ENCODE measurements around the gene PSMD6.

The PSMD6 gene

DNA sequence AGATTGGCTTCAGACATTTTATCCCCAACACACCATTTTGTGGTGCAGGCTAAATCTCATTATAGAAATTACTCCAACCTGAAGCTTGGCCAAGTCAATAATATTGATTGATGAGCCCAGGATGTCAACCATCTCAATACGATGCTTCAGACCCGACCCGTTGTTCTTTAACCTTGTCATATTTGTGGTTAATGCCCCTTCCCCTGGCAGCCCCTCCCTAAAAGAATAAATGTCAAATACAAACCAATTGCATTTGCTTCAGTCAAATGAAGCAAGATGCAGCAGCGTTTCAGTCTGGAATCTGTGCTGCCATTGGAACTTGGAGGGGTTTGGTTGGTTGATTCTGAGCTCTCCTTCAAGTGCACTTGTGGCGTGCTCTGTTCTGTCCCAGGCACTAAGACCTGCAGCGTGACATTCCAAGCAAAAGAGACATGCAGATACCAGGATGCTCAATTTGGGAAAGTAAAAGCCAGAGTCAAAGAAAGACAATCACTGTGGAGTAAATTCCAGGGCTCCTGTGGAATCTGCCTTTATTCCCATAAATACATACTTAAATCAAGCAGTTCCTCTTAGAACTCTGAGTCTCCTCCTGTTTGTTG lies 23.8 kb upstream of the PSMD6 start:
- no peak for DNase-seq

DNA sequence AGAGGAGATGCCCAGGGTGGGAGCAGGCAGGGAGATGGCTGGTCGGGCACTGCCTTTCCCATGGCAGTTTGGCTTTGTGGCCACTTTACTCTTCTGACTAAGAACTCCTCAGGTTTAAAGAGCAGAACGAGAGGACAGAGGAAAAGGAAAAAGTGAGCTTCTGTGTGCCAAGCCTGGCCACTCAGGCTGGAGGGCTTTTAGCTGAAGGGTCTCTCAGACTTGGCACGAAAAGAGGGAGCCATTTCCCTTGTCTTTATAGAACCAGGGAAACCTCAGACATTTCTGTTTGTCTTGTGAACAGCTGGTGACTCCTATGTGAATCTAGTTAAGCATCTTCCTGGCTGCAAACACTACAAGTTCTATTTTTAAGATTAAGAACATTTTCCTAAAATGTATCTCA lies 23.3 kb upstream of the PSMD6 start:
- DNase-seq: no peak

DNA sequence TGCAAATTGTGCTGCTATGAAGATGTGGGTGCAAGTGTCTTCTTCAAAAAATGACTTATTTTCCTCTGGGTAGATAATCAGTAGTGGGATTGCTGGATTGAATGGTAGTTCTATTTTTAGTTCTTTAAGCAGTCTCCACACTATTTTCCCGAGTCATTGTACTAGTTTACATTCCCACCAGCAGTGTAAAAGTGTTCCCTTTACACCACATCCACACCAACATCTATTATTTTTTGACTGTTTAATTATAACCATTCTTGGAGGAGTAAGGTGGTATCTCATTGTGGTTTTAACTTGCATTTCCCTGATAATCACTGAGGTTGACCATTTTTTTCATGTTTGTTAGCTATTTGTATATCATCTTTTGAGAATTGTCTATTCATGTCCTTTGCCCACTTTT lies 19.7 kb upstream of the PSMD6 start:
- DNase-seq: no peak

DNA sequence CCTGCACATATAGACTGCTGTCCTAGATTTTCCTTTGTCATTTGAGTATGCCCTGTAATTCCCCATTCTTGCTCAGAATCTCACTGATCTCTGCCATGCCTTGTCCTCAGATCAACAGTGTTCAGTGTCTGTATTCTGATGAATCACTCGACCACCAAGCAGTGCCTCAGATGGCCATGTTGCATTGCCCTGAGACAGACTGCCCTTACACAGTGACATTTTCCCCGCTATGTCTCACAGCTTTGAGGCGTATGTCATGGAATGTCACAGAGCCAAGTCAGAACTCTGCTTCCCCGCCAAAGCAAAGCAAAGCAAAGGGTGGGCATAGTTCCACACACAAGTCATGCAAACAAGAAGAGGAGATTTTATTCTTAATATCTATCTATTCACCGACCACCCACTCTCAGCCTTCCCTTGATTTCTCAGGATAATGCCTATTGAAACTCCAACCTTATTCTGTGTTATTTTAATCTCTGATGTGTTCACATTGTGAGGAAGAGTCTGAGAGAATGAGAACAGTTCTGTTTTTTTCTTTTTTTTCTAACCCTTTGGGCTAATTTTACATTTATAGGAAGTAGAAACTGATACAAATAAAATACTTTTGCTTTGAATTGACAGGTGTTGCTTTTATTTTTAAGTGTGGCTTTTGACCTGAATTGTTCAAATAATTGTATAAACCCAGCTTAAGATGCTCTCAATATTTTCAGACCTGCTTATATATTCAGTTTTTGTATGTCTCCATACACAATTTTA lies 16.9 kb upstream of the PSMD6 start:
- no peak for DNase-seq

DNA sequence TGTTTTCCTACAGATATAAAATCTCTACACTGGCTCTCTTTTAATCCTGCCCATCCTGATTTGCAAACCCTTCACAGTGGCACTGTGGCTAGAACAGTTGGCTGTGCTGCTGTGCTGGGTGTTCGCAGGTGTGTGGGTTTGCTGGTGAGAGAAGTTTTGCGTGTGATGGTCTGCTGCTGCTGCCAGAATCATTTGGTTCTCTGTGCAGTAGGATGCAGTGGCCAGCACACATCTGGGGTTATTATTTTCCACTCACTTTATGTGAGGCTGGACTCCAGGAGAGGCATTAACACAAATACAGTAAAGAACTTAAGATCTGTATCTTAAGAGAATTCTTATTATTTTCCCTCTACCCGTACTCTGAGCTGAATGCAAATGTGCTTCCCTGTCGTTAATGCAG lies 16.0 kb upstream of the PSMD6 start:
- no peak for DNase-seq

DNA sequence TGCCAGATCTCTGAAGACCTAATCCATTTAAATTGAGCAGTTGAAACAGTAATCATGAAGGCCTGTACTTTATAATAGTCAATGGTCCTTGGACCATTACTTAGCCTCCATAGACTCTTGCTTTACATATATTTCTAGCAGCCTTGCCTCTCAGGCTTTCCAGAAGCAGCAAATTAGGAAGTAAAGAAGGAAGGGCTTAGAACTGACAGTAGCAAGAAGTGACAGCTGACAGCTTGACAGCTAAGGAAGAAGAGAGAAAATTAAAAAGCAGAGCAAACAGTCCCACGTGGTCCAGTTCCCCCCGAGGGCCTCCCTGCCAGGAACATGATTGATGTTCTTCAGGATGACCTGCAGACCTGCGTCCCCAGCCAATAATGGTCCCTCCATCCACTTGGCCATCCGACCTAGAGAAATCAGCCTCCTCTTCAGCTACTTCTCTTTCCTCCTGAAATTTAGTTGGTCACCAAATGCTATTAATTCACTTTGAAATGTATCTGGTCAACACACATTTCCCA lies 15.0 kb upstream of the PSMD6 start:
- no peak for DNase-seq

DNA sequence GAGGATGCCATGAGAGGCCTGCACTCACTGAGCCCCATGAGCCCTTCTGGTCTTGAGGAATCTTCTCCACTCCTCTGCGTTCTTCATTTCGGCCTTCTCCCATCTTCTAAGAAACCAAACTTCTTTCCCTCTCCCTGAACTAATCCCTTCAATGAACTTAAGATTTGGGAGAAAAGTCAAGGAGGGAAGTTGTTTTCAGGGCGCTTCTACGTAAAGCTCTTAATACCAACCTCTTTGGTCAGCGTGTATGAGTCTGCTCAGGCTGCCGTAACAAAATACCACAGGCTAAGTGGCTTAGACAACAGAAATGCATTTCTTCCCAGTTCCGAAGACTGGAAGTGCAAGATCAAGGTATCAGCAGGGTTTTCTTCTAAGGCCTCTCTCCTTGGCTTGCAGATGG lies 13.8 kb upstream of the PSMD6 start:
- no peak for DNase-seq

DNA sequence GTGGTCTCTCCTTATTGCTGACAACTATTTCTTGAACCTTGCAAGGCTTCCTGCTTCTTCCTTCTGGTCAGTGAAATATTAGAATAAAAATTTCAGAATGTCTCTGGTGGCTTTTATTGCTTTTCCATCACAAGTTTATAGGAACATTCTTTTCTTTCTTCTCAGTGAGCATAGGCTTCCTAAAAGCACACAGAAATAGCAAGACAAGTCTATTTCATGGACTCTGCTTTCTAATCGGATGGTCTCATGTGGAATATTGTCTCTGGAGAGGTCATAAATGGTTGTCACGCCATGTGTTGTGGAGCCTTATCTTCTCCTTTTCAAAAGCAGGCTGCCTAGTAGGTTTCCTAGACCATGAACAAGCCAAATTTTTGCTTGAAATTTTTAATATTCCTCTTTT lies 9.8 kb upstream of the PSMD6 start:
- no peak for DNase-seq

DNA sequence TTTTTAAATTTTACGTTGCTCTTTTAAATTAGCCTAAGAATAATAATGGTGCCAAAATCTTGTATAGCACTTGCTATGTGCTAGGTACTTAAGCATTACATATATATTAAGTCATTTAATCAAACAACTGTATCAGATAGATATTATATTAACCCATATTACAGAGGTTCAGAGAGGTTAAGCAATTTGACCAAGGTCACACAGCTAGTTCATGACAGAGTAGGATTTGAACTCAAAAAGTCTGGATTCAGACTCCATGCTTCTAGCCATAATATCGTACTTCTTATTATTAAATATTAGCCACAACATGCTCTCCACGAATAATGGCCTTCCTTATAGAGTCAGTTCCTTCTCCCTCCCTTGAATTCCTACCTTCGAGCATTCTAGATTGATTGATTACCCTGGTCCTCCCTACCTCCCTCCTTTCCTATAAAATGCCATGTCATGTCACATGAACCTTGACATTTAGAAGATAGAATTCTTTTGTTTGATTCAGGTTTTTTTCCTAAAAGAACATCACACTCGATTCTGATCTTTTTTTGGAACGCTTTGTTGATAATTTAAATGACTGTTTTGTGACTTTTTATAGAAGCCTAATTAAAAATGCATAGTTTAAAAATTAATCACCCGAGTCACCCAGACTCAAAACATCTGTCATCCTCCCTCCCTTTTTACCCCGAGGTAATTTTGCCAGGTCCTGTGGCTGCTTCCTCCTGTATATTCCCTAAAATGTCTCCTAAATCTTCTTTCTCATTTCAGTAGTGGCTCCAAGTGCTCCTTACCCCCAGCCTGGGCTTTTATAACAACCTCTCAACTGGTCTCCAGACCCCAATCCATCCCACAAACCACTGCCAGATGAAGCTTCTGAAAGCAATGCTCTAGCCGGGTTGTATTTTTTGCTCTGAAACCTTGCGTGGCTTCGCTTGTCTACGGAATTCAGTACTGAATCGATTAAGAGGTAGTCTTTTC lies 8.5 kb upstream of the PSMD6 start:
- DNase-seq: no peak

DNA sequence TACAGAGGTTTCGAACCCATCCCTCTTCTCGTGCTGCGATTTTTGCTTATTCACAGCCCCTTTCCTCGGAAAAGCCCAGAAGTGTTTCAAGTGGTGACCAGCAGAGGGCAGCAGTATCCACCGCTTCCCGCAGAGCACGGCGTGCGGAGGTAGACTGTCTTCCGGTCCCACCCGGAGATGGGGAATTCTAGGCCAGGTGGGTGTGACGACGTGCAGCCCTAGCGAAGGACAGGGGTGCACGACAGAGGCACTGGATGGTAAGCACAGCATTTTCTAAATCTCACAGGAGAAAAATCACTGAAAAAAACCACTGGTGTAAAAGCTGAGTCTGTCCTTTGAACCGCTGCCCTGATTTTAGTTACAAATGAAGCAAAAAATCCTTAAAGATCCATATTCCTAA lies 7.4 kb upstream of the PSMD6 start:
- DNase-seq: peak in 53 of 58 donors; percentile 16 to 75 (median 42)

DNA sequence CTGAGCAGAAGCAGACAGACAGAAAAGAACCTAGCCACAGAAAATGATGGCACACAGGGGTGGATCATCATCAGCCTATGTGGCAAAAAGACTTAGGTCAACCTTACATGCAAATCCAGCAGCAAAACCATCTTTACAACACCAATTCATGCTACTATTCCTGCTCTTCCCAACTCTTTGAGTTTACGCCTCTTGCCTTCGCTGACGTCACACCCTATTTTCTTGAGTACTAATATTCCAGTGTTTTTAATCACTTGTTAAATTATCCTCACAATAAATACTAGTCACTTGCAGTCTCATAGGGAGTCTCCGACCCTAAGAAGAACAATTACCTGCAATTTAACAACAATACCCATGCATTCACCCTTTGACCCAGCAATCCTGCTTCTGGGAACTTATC lies 6.0 kb upstream of the PSMD6 start:
- DNase-seq: no peak

DNA sequence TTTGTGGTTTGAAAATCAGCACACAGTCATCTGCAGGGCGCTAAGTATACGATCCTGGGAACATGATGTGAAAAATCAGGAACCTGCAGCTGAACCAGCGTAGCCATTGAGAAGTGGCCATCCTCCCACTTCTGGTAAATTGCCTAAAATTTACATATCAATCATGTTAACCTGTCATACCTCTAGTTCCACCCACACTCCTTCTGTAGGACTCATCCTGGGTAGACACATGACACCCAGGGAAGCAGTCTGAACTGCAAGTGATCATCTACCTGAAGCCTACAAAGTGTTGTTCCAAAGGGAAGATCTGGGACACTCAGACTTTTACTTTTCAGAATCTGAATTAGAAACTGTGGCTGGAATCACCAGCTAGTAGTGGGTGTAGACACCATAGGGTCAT lies 5.5 kb upstream of the PSMD6 start:
- no peak for DNase-seq

DNA sequence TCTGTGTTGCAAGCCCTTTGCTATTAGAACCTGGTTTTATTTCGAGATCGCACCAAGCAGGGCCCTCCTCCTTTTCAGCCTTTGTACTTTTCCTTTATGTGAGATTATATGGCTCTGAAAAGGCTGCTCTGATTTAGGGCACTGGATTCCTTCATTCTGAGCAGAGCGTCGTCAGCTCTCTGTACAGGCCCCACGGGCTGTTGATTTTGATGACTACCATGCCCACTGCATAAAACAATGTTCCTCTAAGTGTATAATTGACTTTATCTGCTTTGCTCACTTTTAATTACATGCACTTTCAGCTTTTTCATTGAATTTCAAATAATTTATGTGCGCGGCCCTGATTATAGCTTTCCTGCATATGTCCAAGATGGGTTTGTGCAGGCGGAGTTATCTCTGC lies 4.4 kb upstream of the PSMD6 start:
- no peak for DNase-seq

DNA sequence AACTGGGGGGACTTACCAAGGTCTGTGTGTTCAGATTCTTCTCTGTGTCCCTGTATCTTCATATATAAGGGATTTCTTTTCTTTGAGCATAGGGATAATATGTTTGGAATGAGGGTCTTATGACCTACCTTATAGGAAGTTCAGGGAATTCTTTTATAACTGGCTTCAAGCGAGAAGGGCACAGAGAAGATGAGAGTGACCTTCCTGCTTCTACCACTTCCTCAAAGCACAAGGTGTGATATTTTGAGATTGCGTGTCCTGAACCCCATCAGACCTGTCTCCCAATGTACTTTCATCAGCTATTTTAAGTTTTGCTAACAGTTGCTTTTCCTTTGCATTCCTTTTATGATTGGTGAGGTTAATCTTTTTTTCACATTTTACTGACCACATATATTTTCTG lies 3.1 kb upstream of the PSMD6 start:
- no peak for DNase-seq

DNA sequence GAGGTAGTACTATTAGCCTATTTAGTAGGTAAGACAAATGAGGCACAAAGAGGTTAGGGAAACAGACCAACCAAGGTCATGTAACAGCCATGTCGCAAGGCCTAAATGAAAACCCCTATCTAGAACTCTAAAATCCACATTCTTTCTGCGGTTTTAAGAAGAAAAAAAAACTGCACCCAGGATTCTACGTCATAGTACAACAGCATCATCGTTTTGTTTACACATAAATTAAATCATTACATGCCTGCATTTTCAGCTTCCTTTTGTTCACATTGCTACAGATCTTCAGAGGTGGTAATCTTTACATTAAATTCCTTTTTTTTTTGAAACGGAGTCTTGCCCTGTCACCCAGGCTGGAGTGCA lies 548 bp upstream of the PSMD6 start:
- DNase-seq: no peak

DNA sequence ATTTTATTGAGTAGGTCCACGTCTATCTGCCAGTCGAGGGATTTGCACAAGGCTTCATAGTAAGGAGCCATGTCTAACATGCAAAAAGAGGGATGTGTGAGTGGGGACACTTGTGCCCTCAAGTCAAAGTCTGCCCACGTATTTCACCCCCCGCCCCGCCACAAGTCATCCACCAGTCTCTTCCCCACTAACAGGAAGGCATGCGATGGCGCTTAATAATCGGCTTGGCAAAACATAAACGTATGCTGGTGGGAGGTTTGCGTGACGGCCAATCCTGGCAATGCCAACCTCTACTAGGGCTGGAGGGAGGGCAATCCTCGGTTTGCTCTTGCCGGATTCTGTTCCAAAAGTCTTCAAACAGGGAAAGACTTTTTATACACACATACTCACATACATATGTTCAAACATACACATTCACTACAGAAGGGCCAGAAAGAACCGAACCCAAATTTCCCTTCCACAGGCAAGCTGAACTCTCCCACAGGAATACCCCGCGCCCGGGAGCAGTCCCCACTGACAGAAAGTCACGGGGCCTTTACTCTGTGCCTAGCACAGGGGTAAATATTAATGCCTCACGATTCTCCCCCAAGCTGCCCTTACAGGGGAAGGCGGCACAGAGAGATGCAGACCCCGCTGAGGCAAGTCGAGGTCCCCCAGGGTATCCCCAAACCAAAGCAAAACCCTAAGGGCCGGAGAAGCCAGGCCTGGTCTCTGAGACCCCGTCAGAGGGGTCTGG lies 675 bp downstream of the PSMD6 start:
- DNase-seq: peak in 2 of 58 donors; percentile 24 to 29

DNA sequence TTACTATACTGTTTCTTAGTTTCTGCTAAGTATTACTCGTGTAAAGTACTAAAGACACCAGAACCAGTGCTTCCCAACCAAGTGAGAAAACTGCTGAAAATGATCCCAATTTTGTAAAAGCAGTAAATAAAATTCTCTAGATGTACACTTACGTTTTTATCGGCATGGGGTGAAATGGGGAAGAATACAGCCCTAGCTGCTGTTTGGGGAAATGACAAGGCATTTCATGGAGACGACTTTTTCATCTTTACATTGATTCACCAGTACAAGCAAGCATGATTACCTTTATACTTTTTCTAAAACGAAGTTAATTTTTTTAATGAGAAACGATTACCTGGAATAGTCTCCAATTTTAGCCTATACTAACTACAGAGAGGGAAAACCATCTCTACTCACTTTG lies 1.4 kb downstream of the PSMD6 start:
- DNase-seq: no peak

DNA sequence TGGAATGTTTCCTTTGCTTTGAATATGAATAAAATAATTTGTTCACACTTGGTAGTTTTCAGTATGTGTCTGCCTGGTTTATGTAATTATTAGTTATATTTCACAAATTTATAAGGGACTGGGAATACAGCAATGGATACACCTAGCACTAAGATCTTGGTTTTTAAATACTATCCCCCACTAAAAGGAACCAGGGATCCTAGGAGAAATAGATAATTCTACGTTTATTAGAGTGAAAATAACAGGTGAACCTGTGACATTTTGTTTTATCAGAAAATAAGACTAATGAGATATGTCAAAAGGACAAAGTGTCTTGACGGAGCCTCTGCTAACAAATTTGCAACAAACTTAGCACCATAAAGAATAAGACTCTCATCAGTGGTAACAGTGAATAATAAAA lies 3.4 kb downstream of the PSMD6 start:
- no peak for DNase-seq

DNA sequence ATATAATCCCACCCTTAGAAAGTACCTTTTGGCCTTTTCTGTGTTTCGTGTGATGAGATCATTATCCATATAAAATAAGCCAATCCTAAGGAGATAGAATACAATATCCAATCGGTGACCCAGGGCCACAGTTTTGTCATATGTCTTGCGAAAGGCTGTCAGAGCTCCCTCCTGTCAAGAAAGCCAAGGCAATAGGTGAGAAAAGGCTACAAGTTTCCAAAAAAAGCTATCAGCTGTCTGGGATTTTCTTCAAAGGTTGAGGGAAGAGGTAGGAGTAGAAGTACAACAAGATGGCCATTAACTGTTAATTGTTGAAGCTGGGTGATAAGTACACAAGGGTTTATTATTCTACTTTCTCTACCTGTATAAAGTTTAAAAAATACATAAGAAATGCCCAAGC lies 4.0 kb downstream of the PSMD6 start:
- DNase-seq: no peak

DNA sequence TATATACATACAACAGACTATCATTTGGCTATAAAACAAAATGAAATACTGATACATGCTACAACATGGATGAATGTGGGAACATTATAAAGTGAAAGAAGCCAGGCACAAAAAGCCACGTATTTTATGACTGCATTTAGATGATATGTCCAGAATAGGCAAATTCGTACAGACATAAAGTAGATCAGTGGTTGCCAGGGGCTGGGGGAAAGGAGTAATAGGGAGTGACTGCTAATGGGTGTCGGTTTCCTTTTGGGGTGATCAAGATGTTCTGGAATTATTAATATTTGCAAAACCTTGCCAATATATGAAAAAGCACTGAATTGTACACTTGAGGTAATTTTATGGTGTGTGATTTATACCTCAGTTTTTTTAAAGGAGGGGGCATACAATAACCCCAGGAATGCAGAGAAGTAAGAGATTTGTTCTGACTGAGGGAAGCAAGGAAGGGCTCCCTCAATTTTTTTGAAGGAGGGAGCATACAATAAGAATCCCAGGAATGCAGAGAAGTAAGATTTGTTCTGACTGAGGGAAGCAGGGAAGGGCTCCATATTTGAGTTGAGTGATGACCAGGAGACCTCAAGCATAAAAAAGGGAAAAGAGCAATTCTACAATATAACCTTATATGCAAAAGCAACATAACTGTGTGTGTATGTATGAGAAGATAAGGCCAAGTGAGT lies 6.2 kb downstream of the PSMD6 start:
- no peak for DNase-seq

DNA sequence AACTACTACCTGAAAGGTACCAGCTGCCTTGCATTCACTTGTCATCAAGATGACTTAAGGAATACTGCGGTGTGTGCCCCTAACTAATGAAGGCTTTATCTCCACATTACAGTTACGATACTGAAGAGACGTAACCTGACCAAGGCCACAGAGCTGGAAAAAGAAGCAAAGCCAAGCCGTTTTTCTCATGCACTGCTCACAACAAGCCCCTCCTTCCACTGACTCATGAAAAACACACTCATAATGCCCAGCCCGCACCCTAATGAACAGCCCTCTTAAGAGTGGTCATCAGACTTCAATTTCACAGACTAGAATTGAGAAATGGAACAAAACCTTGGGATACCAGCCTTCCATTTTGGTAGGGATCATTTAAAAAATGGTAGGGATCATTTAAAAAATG lies 11.6 kb downstream of the PSMD6 start:
- DNase-seq: no peak

Data from anterior cingulate cortex (tissue), 58 donors.